CD4-positive, alpha-beta T cell (primary cell): Measurements from ENCODE around the gene B4GALT5. TPM values are rescaled to one million over a fixed set of nuclear protein-coding genes. Genes with fewer than 3 reads are reported as not detected.
A peak's percentile ranks its signal among the peaks of the same experiment; 100 is the strongest.

Experiments used
- ATAC-seq: fragments of 200-7000 bp; cut with Tn5 transposase; one replicate; pipeline ENCODE4 v1.10.0; 2022; ENCODE audit warnings: mild to moderate bottlenecking; ENCODE audit not compliant: poor library complexity
- CTCF ChIA-PET: fragments of 350-600 bp; sonication (Branson Sonifier 250); formaldehyde crosslinking; loops from one replicate; lab custom pipeline; 2021; ENCODE audit warnings: antibody characterized with exemption, inconsistent platforms; lab: Charles Lee
- POLR2A ChIA-PET: fragments of 350-600 bp; sonication (Branson Sonifier 250); formaldehyde crosslinking; loops from one replicate; lab custom pipeline; 2021; ENCODE audit warnings: antibody characterized with exemption, inconsistent platforms; lab: Charles Lee
- DNase-seq, 14 experiments: peaks; one replicate each; pipeline ENCODE4 v3.0.0-alpha.2; 2013 to 2020; ENCODE audit warnings: mixed read lengths in 2 of 14
- H3K27ac ChIP-seq, 2 donors: one replicate each; pipeline versions ENCODE4 v1.5.1 to v1.7.0; 2013; ENCODE audit warnings: low read length in 2 of 2, low read depth in 1 of 2, mild to moderate bottlenecking in 1 of 2
- H3K27me3 ChIP-seq, 2 experiments: 1 replicate in 1 of 2; 2 replicates in 1 of 2; pipeline versions ENCODE4 v1.6.1 to v1.7.0; 2013; ENCODE audit warnings: low read length in 2 of 2, control low read depth in 1 of 2, mild to moderate bottlenecking in 1 of 2, moderate library complexity in 1 of 2; ENCODE audit not compliant: insufficient read depth in 2 of 2, control insufficient read depth in 1 of 2
- H3K36me3 ChIP-seq: one replicate; pipeline ENCODE4 v1.6.1; 2013; ENCODE audit warnings: low read length, control low read depth; ENCODE audit not compliant: insufficient read depth
- H3K4me1 ChIP-seq: one replicate; pipeline ENCODE4 v1.6.1; 2013; ENCODE audit warnings: low read length, control low read depth; ENCODE audit not compliant: insufficient read depth
- H3K4me3 ChIP-seq: one replicate; pipeline ENCODE4 v1.5.1; 2013; ENCODE audit warnings: mild to moderate bottlenecking, low read length, moderate library complexity
- H3K9me3 ChIP-seq, 2 experiments: 1 replicate in 1 of 2; 2 replicates in 1 of 2; pipeline versions ENCODE4 v1.6.1 to v1.7.0; 2013; ENCODE audit warnings: low read length in 2 of 2, mild to moderate bottlenecking in 2 of 2, control low read depth in 1 of 2, moderate library complexity in 1 of 2; ENCODE audit not compliant: control insufficient read depth in 1 of 2, insufficient read depth in 1 of 2
- H3K27ac Mint-ChIP-seq: one replicate; pipeline ENCODE4 v1.8.0; 2020; ENCODE audit warnings: mixed read lengths
- H3K27me3 Mint-ChIP-seq: one replicate; pipeline ENCODE4 v1.8.0; 2021; ENCODE audit warnings: mixed read lengths
- H3K36me3 Mint-ChIP-seq: one replicate; pipeline ENCODE4 v1.8.0; 2021; ENCODE audit warnings: low read depth, mixed read lengths
- H3K4me1 Mint-ChIP-seq: one replicate; pipeline ENCODE4 v1.8.0; 2021; ENCODE audit warnings: low read depth, mixed read lengths
- H3K4me3 Mint-ChIP-seq: one replicate; pipeline ENCODE4 v1.8.0; 2020; ENCODE audit warnings: mild to moderate bottlenecking, mixed read lengths
- H3K9me3 Mint-ChIP-seq: one replicate; pipeline ENCODE4 v1.8.0; 2020; ENCODE audit warnings: mixed read lengths
- intact Hi-C, 2 experiments: fragments of 100-400 bp; cut with DNase I in 1 of 2; cut with micrococcal nuclease in 1 of 2; formaldehyde crosslinking; loops; one replicate each; pipeline versions ENCODE4 v1.15.1 to v1.9.0; 2023 to 2025; cut with DNase I, micrococcal nuclease
- total RNA-seq, 174 experiments: library from RNA in 2 of 174; stranded (reverse) in 2 of 174; gene quantifications; one replicate each; pipeline ENCODE4 v1.2.3 and lab custom pipeline; 2021 to 2026
- TF ChIP-seq, protein P1 (sequence below): fragments of 200-600 bp; IDR thresholded peaks from one replicate; pipeline ENCODE4 v1.8.0; 2022; ENCODE audit warnings: antibody characterized with exemption, mild to moderate bottlenecking

B4GALT5 gene
- total RNA-seq, 2 experiments from 2014 or later: 3.1 to 3.2 TPM

- Mint-ChIP-seq H3K9me3 (no peaks in the 10 kb centered on the region), H3K4me3 (peak overlapping the region; percentile 88), H3K36me3 (no peaks in the 10 kb centered on the region), H3K27ac (peak overlapping the region; percentile 19), H3K27me3 (no peaks in the 10 kb centered on the region), H3K4me1 (peaks cover 41% of the 10 kb centered on the region)
- no peak overlapping the region for H3K27ac ChIP-seq
- ATAC-seq (no peak), DNase-seq (no peak)
- peaks cover 17% of the 10 kb centered on the region for H3K4me1 ChIP-seq
- ChIA-PET CTCF (interaction anchor here (1.1 kb wide), 1 partner anchor 64 kb away, joined by 5 read pairs; no protein-coding TSS in a partner anchor), POLR2A (interaction anchor here (1.0 kb wide), 1 partner anchor 13 kb away, joined by 3 read pairs; no protein-coding TSS in a partner anchor)
- H3K27me3 ChIP-seq: no peaks in the 10 kb centered on the region
- no peaks in the 10 kb centered on the region for H3K36me3 ChIP-seq
- H3K9me3 ChIP-seq: no peaks in the 10 kb centered on the region
- H3K4me3 ChIP-seq: peak overlapping the region; percentile 84
- TF ChIP-seq, protein P1, sequence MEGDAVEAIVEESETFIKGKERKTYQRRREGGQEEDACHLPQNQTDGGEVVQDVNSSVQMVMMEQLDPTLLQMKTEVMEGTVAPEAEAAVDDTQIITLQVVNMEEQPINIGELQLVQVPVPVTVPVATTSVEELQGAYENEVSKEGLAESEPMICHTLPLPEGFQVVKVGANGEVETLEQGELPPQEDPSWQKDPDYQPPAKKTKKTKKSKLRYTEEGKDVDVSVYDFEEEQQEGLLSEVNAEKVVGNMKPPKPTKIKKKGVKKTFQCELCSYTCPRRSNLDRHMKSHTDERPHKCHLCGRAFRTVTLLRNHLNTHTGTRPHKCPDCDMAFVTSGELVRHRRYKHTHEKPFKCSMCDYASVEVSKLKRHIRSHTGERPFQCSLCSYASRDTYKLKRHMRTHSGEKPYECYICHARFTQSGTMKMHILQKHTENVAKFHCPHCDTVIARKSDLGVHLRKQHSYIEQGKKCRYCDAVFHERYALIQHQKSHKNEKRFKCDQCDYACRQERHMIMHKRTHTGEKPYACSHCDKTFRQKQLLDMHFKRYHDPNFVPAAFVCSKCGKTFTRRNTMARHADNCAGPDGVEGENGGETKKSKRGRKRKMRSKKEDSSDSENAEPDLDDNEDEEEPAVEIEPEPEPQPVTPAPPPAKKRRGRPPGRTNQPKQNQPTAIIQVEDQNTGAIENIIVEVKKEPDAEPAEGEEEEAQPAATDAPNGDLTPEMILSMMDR: no peak
- intact Hi-C loops: loop anchor here (5.0 to 10.0 kb wide), 7 partner anchors 39 to 1223 kb away; partner anchors contain the start of genes SLC9A8 (in 2 of the 2), ADNP (in 1 of the 2), PARD6B (in 1 of the 2) and PREX1 (in 1 of the 2)
Observed at GRCh38 chr20:49711667-49711987, 2.1 kb downstream of the B4GALT5 start.

DNA sequence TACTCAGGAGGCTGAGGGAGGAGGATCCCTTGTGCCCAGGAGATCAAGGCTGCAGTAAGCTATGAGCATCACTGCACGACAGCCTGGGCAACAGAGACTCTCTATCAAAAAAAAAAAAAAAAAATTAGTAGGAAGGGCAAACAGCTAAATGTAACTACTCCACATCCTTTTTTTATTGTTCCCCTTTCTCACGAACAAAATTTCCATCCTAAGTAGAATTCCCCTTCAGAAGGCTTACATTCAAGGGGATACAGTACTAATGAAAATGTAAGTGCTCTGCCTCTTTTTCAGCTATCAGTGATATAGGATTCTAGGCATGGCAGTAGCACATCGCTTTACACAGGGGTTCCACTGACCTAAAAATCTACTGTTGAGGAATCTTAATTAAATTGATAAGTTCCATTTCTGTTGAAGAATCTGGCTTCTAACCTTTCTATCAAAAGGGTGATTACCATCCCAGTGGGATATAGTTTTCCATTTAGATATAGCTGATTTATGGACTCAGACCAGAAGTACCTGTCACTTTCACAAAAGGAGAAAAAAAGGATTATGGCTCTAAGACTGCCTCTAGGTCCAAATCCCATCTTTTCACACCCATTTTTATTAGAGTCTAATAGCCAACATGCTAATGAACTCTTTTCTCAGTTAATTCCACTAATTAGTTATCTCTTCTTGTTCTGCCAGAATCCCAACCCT, 2.6 kb downstream of the B4GALT5 start:
- no peaks in the 10 kb centered on the region for H3K27me3 ChIP-seq
- Mint-ChIP-seq H3K4me3 (peak overlapping the region; percentile 88), H3K27ac (no peak overlapping the region), H3K9me3 (no peaks in the 10 kb centered on the region), H3K27me3 (no peaks in the 10 kb centered on the region), H3K4me1 (peaks cover 46% of the 10 kb centered on the region), H3K36me3 (no peaks in the 10 kb centered on the region)
- peak in 1 of 14 experiments; percentile 27 for DNase-seq
- H3K27ac ChIP-seq: no peak overlapping the region
- POLR2A ChIA-PET: interaction anchor here (1.0 kb wide), 1 partner anchor 14 kb away, joined by 3 read pairs; no protein-coding TSS in a partner anchor
- CTCF ChIA-PET: interaction anchor here (1.1 kb wide), 1 partner anchor 64 kb away, joined by 5 read pairs; no protein-coding TSS in a partner anchor
- ATAC-seq: no peak
- H3K4me1 ChIP-seq: peaks cover 17% of the 10 kb centered on the region
- no peaks in the 10 kb centered on the region for H3K36me3 ChIP-seq
- no peak overlapping the region for H3K4me3 ChIP-seq
- intact Hi-C loops: loop anchor here (5.0 to 10.0 kb wide), 7 partner anchors 39 to 1224 kb away; partner anchors contain the start of genes SLC9A8 (in 2 of the 2), ADNP (in 1 of the 2), PARD6B (in 1 of the 2) and PREX1 (in 1 of the 2)
- TF ChIP-seq, protein P1: no peak
- H3K9me3 ChIP-seq: no peaks in the 10 kb centered on the region

- no peak overlapping the region for H3K27ac Mint-ChIP-seq
Observed at GRCh38 chr20:49707118-49707517, 6.6 kb downstream of the B4GALT5 start.

More at GRCh38 chr20:49707118-49707517, 6.6 kb downstream of the B4GALT5 start:
- H3K4me1 ChIP-seq: peaks cover 7% of the 10 kb centered on the region
- Mint-ChIP-seq H3K36me3 (no peaks in the 10 kb centered on the region), H3K9me3 (no peaks in the 10 kb centered on the region), H3K27me3 (no peaks in the 10 kb centered on the region), H3K4me3 (no peak overlapping the region), H3K4me1 (peaks cover 47% of the 10 kb centered on the region)
- DNase-seq: no peak
- H3K27me3 ChIP-seq: no peaks in the 10 kb centered on the region
- H3K9me3 ChIP-seq: no peaks in the 10 kb centered on the region
- no peak overlapping the region for H3K4me3 ChIP-seq
- H3K27ac ChIP-seq: no peak overlapping the region
- H3K36me3 ChIP-seq: no peaks in the 10 kb centered on the region
- ChIA-PET CTCF (no interaction called here), POLR2A (interaction anchor here (0.6 kb wide), 1 partner anchor 863 kb away, joined by 3 read pairs; no protein-coding TSS in a partner anchor)
- intact Hi-C loops: no loop called here
- TF ChIP-seq, protein P1: no peak
- ATAC-seq: no peak
